Gastroesophageal sphincter (tissue), 4 donors: ENCODE data around the gene TJP3. TPM values are rescaled to one million over a fixed set of nuclear protein-coding genes. Genes with fewer than 3 reads are reported as not detected.

ENCODE experiments used
- ATAC-seq: fragments of 150-250 bp; one replicate; pipeline ENCODE4 v1.9.1; 2016; ENCODE audit warnings: mild to moderate bottlenecking, moderate library complexity
- H3K27ac ChIP-seq, 4 donors: fragments of 200-600 bp; sonication (generic) in 3 of 4; 1 replicate in 3 of 4; 2 replicates in 1 of 4; pipeline ENCODE4 v1.5.1; 2016 to 2019
- H3K27me3 ChIP-seq: fragments of 200-600 bp; sonication (generic); one replicate; pipeline ENCODE4 v1.5.1; 2019
- H3K36me3 ChIP-seq, 2 donors: fragments of 200-600 bp; sonication (generic); one replicate each; pipeline ENCODE4 v1.5.1; 2019; ENCODE audit warnings: control low read depth in 1 of 2
- H3K4me1 ChIP-seq, 3 donors: fragments of 200-600 bp; sonication (generic); 1 replicate in 2 of 3; 2 replicates in 1 of 3; pipeline ENCODE4 v1.5.1; 2016 to 2019; ENCODE audit warnings: control low read depth in 2 of 3
- H3K4me3 ChIP-seq, 2 donors: fragments of 200-600 bp; sonication (generic); one replicate each; pipeline ENCODE4 v1.5.1; 2019; ENCODE audit warnings: mild to moderate bottlenecking in 1 of 2, moderate library complexity in 1 of 2
- H3K9me3 ChIP-seq, 3 donors: fragments of 200-600 bp; sonication (generic); one replicate each; pipeline ENCODE4 v1.5.1; 2017 to 2019; ENCODE audit warnings: control low read depth in 2 of 3
- EP300 ChIP-seq: sonication (generic); formaldehyde crosslinking; IDR thresholded peaks from one replicate; pipeline ENCODE4 v1.6.1; 2017; ENCODE audit warnings: antibody characterized with exemption, mild to moderate bottlenecking
- POLR2A ChIP-seq, 2 donors: fragments of 450-650 bp; IDR thresholded peaks; one replicate each; pipeline ENCODE4 v1.6.1; 2017; ENCODE audit warnings: antibody characterized with exemption in 2 of 2, mild to moderate bottlenecking in 2 of 2, moderate library complexity in 1 of 2
- POLR2AphosphoS5 ChIP-seq: sonication (generic); formaldehyde crosslinking; IDR thresholded peaks from one replicate; pipeline ENCODE4 v1.6.1; 2017; ENCODE audit warnings: antibody characterized with exemption
- WGBS, 2 donors: methylation state at CpG; one replicate each; pipeline ENCODE4 v1.1.5; 2018; ENCODE audit warnings: low coverage in 1 of 2; 5-methylcytosine and 5-hydroxymethylcytosine counted together
- total RNA-seq, 4 donors: library from RNA; depleted of rRNA; stranded (reverse); fragments of >200 nt; gene quantifications; one replicate each; pipeline ENCODE4 v1.1.0, GENCODE V29; 2016
- TF ChIP-seq, protein P1 (sequence below), 4 experiments: fragments of 200-600 bp in 2 of 4; fragments of 450-650 bp in 2 of 4; sonication (generic) in 1 of 4; IDR thresholded peaks; one replicate each; pipeline ENCODE4 v1.5.1; 2017 to 2019; ENCODE audit warnings: antibody characterized with exemption in 4 of 4, mild to moderate bottlenecking in 2 of 4, moderate library complexity in 2 of 4

The TJP3 gene
- total RNA-seq, 4 donors from 2014 or later = 0.78 to 3.6 TPM; not detected in 2

DNA sequence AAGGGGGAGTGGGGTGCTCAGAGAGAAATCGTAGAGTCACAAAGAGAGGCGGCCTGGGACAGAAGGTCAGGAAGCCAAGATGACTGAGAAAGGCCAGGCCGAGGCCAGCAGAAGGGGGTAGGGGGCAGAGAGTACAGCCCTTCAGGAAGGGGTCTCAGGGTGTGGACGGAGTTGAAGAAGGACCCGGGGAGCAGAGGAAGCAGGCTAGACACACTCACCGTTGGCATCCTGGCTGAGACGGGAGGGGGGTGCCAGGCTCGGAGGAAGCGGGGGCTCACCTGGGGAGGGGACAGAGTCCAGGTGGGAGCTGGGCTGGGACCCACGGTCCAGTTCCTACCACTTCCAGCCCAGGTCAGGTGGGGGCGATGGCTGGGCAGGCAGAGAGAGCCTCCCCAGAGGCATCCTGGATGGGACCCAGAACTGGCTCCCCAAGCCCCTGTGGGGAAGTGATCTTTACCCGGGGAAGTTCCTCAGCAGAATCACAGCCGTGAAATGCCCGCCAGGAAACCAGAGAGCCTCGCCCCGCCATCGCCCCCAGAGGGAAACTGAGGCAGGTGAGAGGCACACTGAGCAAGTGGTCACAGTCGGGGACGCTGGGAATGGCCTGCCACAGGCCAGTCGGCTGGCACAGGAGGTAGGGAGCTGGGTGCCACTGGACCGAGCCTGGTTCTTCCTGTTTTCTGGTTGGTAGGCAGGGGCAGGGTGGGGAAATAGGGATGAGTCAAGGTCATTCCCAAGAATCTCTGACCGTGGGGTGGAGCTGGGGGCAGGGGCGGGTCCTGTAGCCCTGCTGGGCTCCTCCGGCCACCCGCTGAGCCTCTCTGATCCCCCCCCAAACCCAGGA, 76.6 kb downstream of the TJP3 start:
- Histone ChIP-seq H3K36me3 (no peaks in the 10 kb centered on the region), H3K27ac (no peak overlapping the region), H3K4me1 (peaks cover 0 to 13% (median 0%) of the 10 kb centered on the region in 3 donors), H3K4me3 (peak overlapping the region in 1 of 2 donors; percentile 42), H3K27me3 (peaks cover 67% of the 10 kb centered on the region), H3K9me3 (peaks cover 0 to 31% (median 2%) of the 10 kb centered on the region in 3 donors)
- 19% methylated on average over 3 to 14 of the region's 25 CpGs for WGBS, 2 donors
- no peak for ATAC-seq
- TF ChIP-seq EP300 (no peak), POLR2A (IDR thresholded peaks at IDR 0.05) (no peak), POLR2AphosphoS5 (no peak)
- TF ChIP-seq, protein P1, sequence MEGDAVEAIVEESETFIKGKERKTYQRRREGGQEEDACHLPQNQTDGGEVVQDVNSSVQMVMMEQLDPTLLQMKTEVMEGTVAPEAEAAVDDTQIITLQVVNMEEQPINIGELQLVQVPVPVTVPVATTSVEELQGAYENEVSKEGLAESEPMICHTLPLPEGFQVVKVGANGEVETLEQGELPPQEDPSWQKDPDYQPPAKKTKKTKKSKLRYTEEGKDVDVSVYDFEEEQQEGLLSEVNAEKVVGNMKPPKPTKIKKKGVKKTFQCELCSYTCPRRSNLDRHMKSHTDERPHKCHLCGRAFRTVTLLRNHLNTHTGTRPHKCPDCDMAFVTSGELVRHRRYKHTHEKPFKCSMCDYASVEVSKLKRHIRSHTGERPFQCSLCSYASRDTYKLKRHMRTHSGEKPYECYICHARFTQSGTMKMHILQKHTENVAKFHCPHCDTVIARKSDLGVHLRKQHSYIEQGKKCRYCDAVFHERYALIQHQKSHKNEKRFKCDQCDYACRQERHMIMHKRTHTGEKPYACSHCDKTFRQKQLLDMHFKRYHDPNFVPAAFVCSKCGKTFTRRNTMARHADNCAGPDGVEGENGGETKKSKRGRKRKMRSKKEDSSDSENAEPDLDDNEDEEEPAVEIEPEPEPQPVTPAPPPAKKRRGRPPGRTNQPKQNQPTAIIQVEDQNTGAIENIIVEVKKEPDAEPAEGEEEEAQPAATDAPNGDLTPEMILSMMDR (IDR thresholded peaks at IDR 0.05) = no peak

DNA sequence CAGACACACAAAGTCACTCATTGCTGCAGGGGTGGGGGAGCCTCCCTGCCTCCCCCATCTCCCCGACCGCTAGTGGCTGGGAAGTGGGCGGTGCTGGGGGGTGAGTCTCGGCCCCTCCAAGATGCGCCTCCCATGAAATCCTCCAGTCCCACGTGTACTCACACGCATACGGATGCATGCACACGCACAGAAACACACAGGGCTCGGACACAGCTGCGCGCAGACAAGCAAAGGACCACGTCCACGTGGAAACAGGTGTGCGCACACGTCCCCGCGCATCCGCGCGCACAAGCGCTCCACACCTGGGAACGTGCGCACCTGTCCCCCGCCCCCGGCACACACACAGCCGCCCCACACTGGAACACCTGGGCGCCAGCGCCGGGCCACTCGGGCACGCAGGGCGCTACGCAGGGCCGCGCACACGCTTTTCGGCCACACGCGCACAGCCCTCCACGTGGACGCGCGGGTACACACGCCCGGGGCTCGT, 77.3 kb downstream of the TJP3 start:
- TF ChIP-seq POLR2AphosphoS5 (no peak), POLR2A (IDR thresholded peaks at IDR 0.05) (peak in 1 of 2 donors; percentile 11)
- ATAC-seq = no peak
- H3K27ac ChIP-seq = no peak overlapping the region
- peaks cover 0 to 29% (median 2%) of the 10 kb centered on the region in 3 donors for H3K9me3 ChIP-seq
- no peaks in the 10 kb centered on the region for H3K36me3 ChIP-seq
- H3K4me1 ChIP-seq = peaks cover 0 to 13% (median 0%) of the 10 kb centered on the region in 3 donors
- H3K27me3 ChIP-seq = peaks cover 74% of the 10 kb centered on the region
- no CpG with 5 or more reads among the region's 47 CpGs for WGBS, 2 donors
- H3K4me3 ChIP-seq = peak overlapping the region in 1 of 2 donors; percentile 42

DNA sequence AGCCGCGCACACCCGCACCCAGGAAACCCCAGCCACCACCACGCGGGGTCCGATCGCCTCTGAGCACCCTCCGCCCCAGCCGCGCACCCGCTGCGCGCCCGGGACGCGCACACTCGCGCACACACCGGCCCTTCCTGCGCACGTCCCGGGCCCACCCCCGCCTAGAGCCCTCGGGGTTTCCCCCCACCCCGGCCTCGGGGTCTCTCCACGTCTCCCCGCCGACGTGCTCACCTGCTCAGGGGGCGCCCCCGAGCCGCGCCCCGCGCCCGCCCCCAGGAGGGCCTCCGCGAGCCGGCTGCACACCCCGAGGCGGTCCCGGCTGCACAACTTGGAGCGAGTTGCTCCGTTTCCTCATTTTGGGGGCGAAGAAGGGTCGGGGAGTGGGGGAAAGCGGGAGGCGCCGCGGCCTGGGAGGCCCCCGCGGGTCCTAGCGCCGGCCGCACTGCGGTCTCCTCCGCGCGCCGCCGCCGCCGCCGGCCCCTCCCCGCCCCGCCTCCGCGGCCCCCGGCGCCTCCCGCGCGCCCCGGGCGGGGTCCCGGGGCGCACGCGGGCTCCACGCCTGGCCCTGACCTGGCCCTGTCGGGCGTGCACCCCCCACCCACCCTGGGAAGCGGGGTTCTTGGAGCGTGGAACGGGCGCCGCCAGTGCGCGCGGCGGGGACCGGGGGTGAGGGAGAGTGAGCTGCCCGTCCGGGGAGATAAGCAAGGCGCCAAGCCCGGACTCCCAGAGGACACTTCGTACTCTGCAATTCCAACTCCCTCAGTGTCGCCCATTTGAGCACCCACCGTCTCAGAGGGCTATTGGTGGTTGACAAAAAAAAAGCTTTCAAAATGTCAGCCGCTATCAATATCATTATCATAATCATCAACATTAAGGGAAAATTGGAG, 78.0 kb downstream of the TJP3 start, which contains the start of gene MATK:
Gene MATK (minus strand): TSS at position 444 of the 887 bp plus-strand sequence. CDS start 1,246 bp downstream, outside the sequence.
- ATAC-seq = no peak
- Histone ChIP-seq H3K4me1 (peaks cover 0 to 13% (median 0%) of the 10 kb centered on the region in 3 donors), H3K9me3 (peaks cover 0 to 29% (median 2%) of the 10 kb centered on the region in 3 donors), H3K4me3 (peak within 1 kb of the TSS in 1 of 2 donors; percentile 42), H3K36me3 (no peaks in the 10 kb centered on the region), H3K27ac (no peak within 1 kb of the TSS), H3K27me3 (peaks cover 79% of the 10 kb centered on the region)
- WGBS, 2 donors = 36 to 43% methylated on average over 3 to 4 of the region's 101 CpGs
- TF ChIP-seq POLR2AphosphoS5 = no peak
- TF ChIP-seq EP300 = no peak
- TF ChIP-seq, protein P1 (IDR thresholded peaks at IDR 0.05) = no peak
- no peak for TF ChIP-seq POLR2A (IDR thresholded peaks at IDR 0.05)

DNA sequence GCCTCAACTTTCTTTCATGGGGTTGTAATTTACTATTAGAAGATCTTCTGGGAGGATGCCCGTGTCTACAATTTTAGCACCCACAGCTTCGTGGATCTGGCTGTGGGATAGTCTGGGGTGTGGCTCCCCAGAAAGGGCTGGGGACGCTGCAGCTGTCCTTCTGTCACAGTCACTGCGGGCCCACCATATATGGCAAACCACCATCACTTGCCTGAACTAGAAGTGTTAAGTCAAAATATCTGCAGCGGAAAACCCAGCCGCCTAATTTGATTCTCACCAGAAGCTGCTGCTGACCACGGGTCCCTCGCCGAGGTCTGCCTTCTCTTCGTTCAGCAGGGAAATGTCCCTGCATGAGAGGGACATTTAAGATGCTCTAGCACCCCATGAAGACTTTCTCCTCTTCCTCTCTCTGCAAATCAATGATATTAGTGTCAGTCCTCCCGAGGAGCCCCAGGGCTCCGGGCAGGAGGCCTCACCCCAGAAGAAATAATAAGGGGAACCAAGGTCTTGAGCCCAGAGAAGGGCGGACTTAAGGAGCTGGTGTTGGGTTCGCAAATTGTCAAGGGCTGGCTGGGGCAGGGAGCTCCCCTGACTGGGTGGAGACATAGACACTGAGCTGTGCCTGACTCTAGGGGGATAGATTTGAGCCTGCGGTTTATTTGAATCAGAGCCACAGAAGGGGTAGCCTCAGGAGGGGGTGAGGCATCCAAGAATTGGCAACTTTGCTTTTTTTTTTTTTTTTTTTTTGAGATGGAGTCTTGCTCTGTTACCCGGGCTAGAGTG, 81.0 kb downstream of the TJP3 start:
- H3K36me3 ChIP-seq = no peaks in the 10 kb centered on the region
- WGBS, 2 donors = 40 to 57% methylated on average over 9 to 10 of the region's 16 CpGs
- no peak overlapping the region for H3K27ac ChIP-seq
- H3K4me3 ChIP-seq = no peak overlapping the region
- peaks cover 0 to 13% (median 0%) of the 10 kb centered on the region in 3 donors for H3K4me1 ChIP-seq
- peaks cover 54% of the 10 kb centered on the region for H3K27me3 ChIP-seq
- peaks cover 0 to 8% (median 0%) of the 10 kb centered on the region in 3 donors for H3K9me3 ChIP-seq
- TF ChIP-seq, protein P1 (IDR thresholded peaks at IDR 0.05) = no peak
- TF ChIP-seq POLR2A (IDR thresholded peaks at IDR 0.05) (no peak), POLR2AphosphoS5 (no peak), EP300 (no peak)
- ATAC-seq = no peak
